Neural cell (in vitro differentiated cells): ENCODE results near the gene CLEC12A. TPM values are rescaled to one million over a fixed set of nuclear protein-coding genes. Genes with fewer than 3 reads are reported as not detected.
A peak's percentile ranks its signal among the peaks of the same experiment; 100 is the strongest.

Experiments used
- H2AFZ ChIP-seq: fragments of 200-600, 300-800 bp; sonication (generic), shearing (Covaris generic); 2 replicates; pipeline ENCODE4 v1.6.0; 2014; ENCODE audit warnings: low read depth, mild to moderate bottlenecking, antibody characterized with exemption, low read length, moderate library complexity
- H3F3A ChIP-seq: fragments of 200-600 bp; shearing (Covaris generic); 2 replicates; pipeline ENCODE4 v1.6.1; 2016; ENCODE audit warnings: mild to moderate bottlenecking, moderate library complexity, mixed read lengths, antibody characterized with exemption, low read length; ENCODE audit not compliant: insufficient read depth, poor library complexity, severe bottlenecking
- H3K27ac ChIP-seq: fragments of 200-600, 300-800 bp; sonication (generic), shearing (Covaris generic); 2 replicates; pipeline ENCODE4 v1.5.1; 2014; ENCODE audit warnings: mild to moderate bottlenecking, low read length, moderate library complexity
- H3K27me3 ChIP-seq: fragments of 300-800, 200-600 bp; sonication (generic), shearing (Covaris generic); 2 replicates; pipeline ENCODE4 v1.6.0; 2014; ENCODE audit warnings: mild to moderate bottlenecking, low read depth, low read length, moderate library complexity; ENCODE audit not compliant: insufficient read depth
- H3K36me3 ChIP-seq: fragments of 300-800, 200-600 bp; sonication (generic), shearing (Covaris generic); 2 replicates; pipeline ENCODE4 v1.5.1; 2014; ENCODE audit warnings: mild to moderate bottlenecking, antibody characterized with exemption, low read length, moderate library complexity; ENCODE audit not compliant: insufficient read depth
- H3K4me2 ChIP-seq: fragments of 300-800, 200-600 bp; sonication (generic), shearing (Covaris generic); 2 replicates; pipeline ENCODE4 v1.6.0; 2014; ENCODE audit warnings: mild to moderate bottlenecking, low read length
- H3K4me3 ChIP-seq: fragments of 300-800, 200-600 bp; sonication (generic), shearing (Covaris generic); 2 replicates; pipeline ENCODE4 v1.5.1; 2014; ENCODE audit warnings: mild to moderate bottlenecking, low read length, moderate library complexity
- H3K79me2 ChIP-seq: fragments of 200-600 bp; shearing (Covaris generic); replicated peaks from 2 replicates; pipeline ENCODE4 v1.6.0; 2014; ENCODE audit warnings: mild to moderate bottlenecking, low read length, moderate library complexity; ENCODE audit not compliant: insufficient read depth
- H3K9ac ChIP-seq: fragments of 300-800, 200-600 bp; sonication (generic), shearing (Covaris generic); 2 replicates; pipeline ENCODE4 v1.6.1; 2016; ENCODE audit warnings: mild to moderate bottlenecking, low read length, mixed read lengths
- H3K9me2 ChIP-seq: fragments of 200-600 bp; shearing (Covaris generic); 2 replicates; pipeline ENCODE4 v1.6.1; 2016; ENCODE audit warnings: mild to moderate bottlenecking, low read length, mixed read lengths; ENCODE audit not compliant: insufficient read depth
- H3K9me3 ChIP-seq: fragments of 200-600, 300-800 bp; sonication (generic), shearing (Covaris generic); 2 replicates; pipeline ENCODE4 v1.6.1; 2016; ENCODE audit warnings: mild to moderate bottlenecking, mixed run types, low read length, moderate library complexity, mixed read lengths
- H4K20me1 ChIP-seq: fragments of 200-600 bp; shearing (Covaris generic); 2 replicates; pipeline ENCODE4 v1.6.1; 2016; ENCODE audit warnings: mild to moderate bottlenecking, mixed run types; ENCODE audit not compliant: insufficient read depth
- EP300 ChIP-seq: fragments of 450-650 bp; conservative IDR thresholded peaks from 2 replicates; pipeline ENCODE4 v1.6.1; 2014; ENCODE audit warnings: antibody characterized with exemption, mild to moderate bottlenecking, moderate library complexity; ENCODE audit not compliant: poor library complexity, severe bottlenecking
- EZH2 ChIP-seq: fragments of 200-600, 300-800 bp; shearing (Covaris generic), sonication (generic); IDR thresholded peaks from 2 replicates; pipeline ENCODE4 v1.6.1; 2014; ENCODE audit warnings: antibody characterized with exemption, low read length, borderline replicate concordance, mild to moderate bottlenecking; ENCODE audit not compliant: insufficient read depth, poor library complexity, severe bottlenecking
- MXI1 ChIP-seq: fragments of 450-650 bp; conservative IDR thresholded peaks from 2 replicates; pipeline ENCODE4 v1.6.1; 2014; ENCODE audit warnings: antibody characterized with exemption, mild to moderate bottlenecking; ENCODE audit not compliant: poor library complexity, severe bottlenecking
- POLR2AphosphoS5 ChIP-seq: IDR thresholded peaks from 2 replicates; pipeline ENCODE4 v1.6.1; 2012
- RAD21 ChIP-seq: fragments of 450-650 bp; conservative IDR thresholded peaks from 2 replicates; pipeline ENCODE4 v1.6.1; 2014; ENCODE audit warnings: antibody characterized with exemption, mild to moderate bottlenecking, moderate library complexity
- REST ChIP-seq: IDR thresholded peaks from 2 replicates; pipeline ENCODE4 v1.6.1; 2012; ENCODE audit warnings: borderline replicate concordance
- SMC3 ChIP-seq: fragments of 450-650 bp; conservative IDR thresholded peaks from 2 replicates; pipeline ENCODE4 v1.6.1; 2014; ENCODE audit warnings: antibody characterized with exemption, mild to moderate bottlenecking, moderate library complexity; ENCODE audit not compliant: poor library complexity
- TAF1 ChIP-seq: IDR thresholded peaks from 2 replicates; pipeline ENCODE4 v1.6.1; 2012; ENCODE audit warnings: low read depth
- polyA plus RNA-seq: library from polyadenylated mRNA; depleted of rRNA; stranded (reverse); fragments of >200 nt; gene quantifications from 2 replicates; pipeline ENCODE4 v1.2.3, GENCODE V29; 2014
- TF ChIP-seq, protein P1 (sequence below): fragments of 450-650 bp; IDR thresholded peaks from 2 replicates; pipeline ENCODE4 v1.5.1; 2014; ENCODE audit warnings: antibody characterized with exemption, mild to moderate bottlenecking, moderate library complexity; ENCODE audit not compliant: poor library complexity, severe bottlenecking

CLEC12A gene
- polyA plus RNA-seq, 1 donor from 2014 or later, result not detected

- Histone ChIP-seq H3K27ac (no peak overlapping the region), H3K79me2 (no peaks in the 10 kb centered on the region), H3K36me3 (no peaks in the 10 kb centered on the region), H3K9me2 (no peaks in the 10 kb centered on the region), H3F3A (no peaks in the 10 kb centered on the region), H3K4me2 (no peak overlapping the region), H3K27me3 (no peaks in the 10 kb centered on the region), H3K4me3 (no peak overlapping the region), H3K9me3 (no peaks in the 10 kb centered on the region), H3K9ac (no peak overlapping the region), H4K20me1 (no peaks in the 10 kb centered on the region), H2AFZ (no peak overlapping the region)
- TF ChIP-seq POLR2AphosphoS5 (no peak), TAF1 (no peak), SMC3 (no peak), EP300 (no peak), MXI1 (no peak), RAD21 (no peak), REST (no peak), EZH2 (no peak)
- TF ChIP-seq, protein P1, sequence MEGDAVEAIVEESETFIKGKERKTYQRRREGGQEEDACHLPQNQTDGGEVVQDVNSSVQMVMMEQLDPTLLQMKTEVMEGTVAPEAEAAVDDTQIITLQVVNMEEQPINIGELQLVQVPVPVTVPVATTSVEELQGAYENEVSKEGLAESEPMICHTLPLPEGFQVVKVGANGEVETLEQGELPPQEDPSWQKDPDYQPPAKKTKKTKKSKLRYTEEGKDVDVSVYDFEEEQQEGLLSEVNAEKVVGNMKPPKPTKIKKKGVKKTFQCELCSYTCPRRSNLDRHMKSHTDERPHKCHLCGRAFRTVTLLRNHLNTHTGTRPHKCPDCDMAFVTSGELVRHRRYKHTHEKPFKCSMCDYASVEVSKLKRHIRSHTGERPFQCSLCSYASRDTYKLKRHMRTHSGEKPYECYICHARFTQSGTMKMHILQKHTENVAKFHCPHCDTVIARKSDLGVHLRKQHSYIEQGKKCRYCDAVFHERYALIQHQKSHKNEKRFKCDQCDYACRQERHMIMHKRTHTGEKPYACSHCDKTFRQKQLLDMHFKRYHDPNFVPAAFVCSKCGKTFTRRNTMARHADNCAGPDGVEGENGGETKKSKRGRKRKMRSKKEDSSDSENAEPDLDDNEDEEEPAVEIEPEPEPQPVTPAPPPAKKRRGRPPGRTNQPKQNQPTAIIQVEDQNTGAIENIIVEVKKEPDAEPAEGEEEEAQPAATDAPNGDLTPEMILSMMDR, result no peak
These were observed 44.2 kb downstream of the CLEC12A start for GRCh38 chr12:10015450-10015849.

- Histone ChIP-seq H4K20me1 (no peaks in the 10 kb centered on the region), H3K4me3 (no peak overlapping the region), H3K4me2 (peak overlapping the region; percentile 18), H3K9me3 (no peaks in the 10 kb centered on the region), H2AFZ (no peak overlapping the region), H3K27ac (peak overlapping the region; percentile 44), H3K9ac (no peak overlapping the region), H3K27me3 (no peaks in the 10 kb centered on the region), H3K36me3 (no peaks in the 10 kb centered on the region), H3K9me2 (no peaks in the 10 kb centered on the region), H3K79me2 (no peaks in the 10 kb centered on the region), H3F3A (no peaks in the 10 kb centered on the region)
- TF ChIP-seq POLR2AphosphoS5, result peak; percentile 81
- TF ChIP-seq TAF1, result no peak
- peak; percentile 91 for TF ChIP-seq EP300
- no peak for TF ChIP-seq SMC3
- TF ChIP-seq MXI1, result no peak
These were observed 45.7 kb downstream of the CLEC12A start for GRCh38 chr12:10016881-10017280.
